Testis (tissue), 2 donors: Measurements from ENCODE around the gene FBXO40.

Source experiments
- CTCF ChIP-seq, 3 experiments: fragments of 450-650 bp in 2 of 3; fragments of 200-600 bp in 1 of 3; sonication (generic) in 1 of 3; IDR thresholded peaks; one replicate each; pipeline ENCODE4 v1.5.1; 2016 to 2019; ENCODE audit warnings: antibody characterized with exemption in 3 of 3, mild to moderate bottlenecking in 2 of 3, moderate library complexity in 1 of 3
- POLR2A ChIP-seq: fragments of 450-650 bp; IDR thresholded peaks from one replicate; pipeline ENCODE4 v1.6.1; 2017; ENCODE audit warnings: antibody characterized with exemption, mild to moderate bottlenecking, moderate library complexity

GRCh38 chr3:121574449-121574848 lies 18.7 kb upstream of the FBXO40 start:
- no peak for TF ChIP-seq CTCF (IDR thresholded peaks at IDR 0.05)
- no peak for TF ChIP-seq POLR2A
